ENCODE results near the gene MTNR1A.

The MTNR1A gene

GRCh38 chr4:186554914-186555827 is at the start of gene MTNR1A:
TSS of gene MTNR1A (minus strand) at chr4:186555567. CDS start at chr4:186555365, 202 bp downstream.
- no peak within 1 kb of the TSS for H3K27ac ChIP-seq (ENCODE audit: poor library complexity, severe bottlenecking)
- no peaks in the 10 kb centered on the region for H3K27me3 ChIP-seq (ENCODE audit: insufficient read depth, poor library complexity, severe bottlenecking)
- no peak for DNase-seq (ENCODE audit: low spot score)
- no peaks in the 10 kb centered on the region for H3K4me1 ChIP-seq (ENCODE audit: insufficient read depth, poor library complexity, severe bottlenecking)
- no peaks in the 10 kb centered on the region for H3K9me3 ChIP-seq (ENCODE audit: severe bottlenecking)
- no peaks in the 10 kb centered on the region for H3K36me3 ChIP-seq (ENCODE audit: low read depth)
- ATAC-seq (ENCODE audit: low read depth): peak; percentile 66
- peak; percentile 19 for TF ChIP-seq CTCF (IDR thresholded peaks at IDR 0.05; ENCODE audit: poor library complexity, severe bottlenecking)
- peak within 1 kb of the TSS; percentile 44 for H3K4me3 ChIP-seq (ENCODE audit: severe bottlenecking)

GRCh38 chr4:186604124-186604807 is 48.9 kb upstream of the MTNR1A start:
- Histone ChIP-seq H3K27ac (ENCODE audit: poor library complexity, severe bottlenecking) (peak overlapping the region; percentile 44), H3K4me1 (ENCODE audit: insufficient read depth, poor library complexity, severe bottlenecking) (peaks cover 13% of the 10 kb centered on the region), H3K27me3 (ENCODE audit: insufficient read depth, poor library complexity, severe bottlenecking) (no peaks in the 10 kb centered on the region), H3K4me3 (ENCODE audit: severe bottlenecking) (no peak overlapping the region), H3K36me3 (ENCODE audit: low read depth) (peaks cover 93% of the 10 kb centered on the region), H3K9me3 (ENCODE audit: severe bottlenecking) (no peaks in the 10 kb centered on the region)
- ATAC-seq (ENCODE audit: low read depth) (no peak), DNase-seq (ENCODE audit: low spot score) (no peak)
- no peak for TF ChIP-seq CTCF (IDR thresholded peaks at IDR 0.05; ENCODE audit: poor library complexity, severe bottlenecking)

GRCh38 chr4:186602978-186603377 is 47.6 kb upstream of the MTNR1A start:
- Histone ChIP-seq H3K27ac (ENCODE audit: poor library complexity, severe bottlenecking) (no peak overlapping the region), H3K4me1 (ENCODE audit: insufficient read depth, poor library complexity, severe bottlenecking) (peaks cover 13% of the 10 kb centered on the region), H3K4me3 (ENCODE audit: severe bottlenecking) (no peak overlapping the region), H3K27me3 (ENCODE audit: insufficient read depth, poor library complexity, severe bottlenecking) (no peaks in the 10 kb centered on the region), H3K9me3 (ENCODE audit: severe bottlenecking) (no peaks in the 10 kb centered on the region), H3K36me3 (ENCODE audit: low read depth) (peaks cover 92% of the 10 kb centered on the region)
- no peak for TF ChIP-seq CTCF (IDR thresholded peaks at IDR 0.05; ENCODE audit: poor library complexity, severe bottlenecking)
- ATAC-seq (ENCODE audit: low read depth) (no peak), DNase-seq (ENCODE audit: low spot score) (no peak)

- no peaks in the 10 kb centered on the region for H3K9me3 ChIP-seq (ENCODE audit: severe bottlenecking)
- H3K4me1 ChIP-seq (ENCODE audit: insufficient read depth, poor library complexity, severe bottlenecking): no peaks in the 10 kb centered on the region
- peaks cover 99% of the 10 kb centered on the region for H3K36me3 ChIP-seq (ENCODE audit: low read depth)
- no peak overlapping the region for H3K4me3 ChIP-seq (ENCODE audit: severe bottlenecking)
- no peak for DNase-seq (ENCODE audit: low spot score)
- no peaks in the 10 kb centered on the region for H3K27me3 ChIP-seq (ENCODE audit: insufficient read depth, poor library complexity, severe bottlenecking)
- TF ChIP-seq CTCF (IDR thresholded peaks at IDR 0.05; ENCODE audit: poor library complexity, severe bottlenecking): no peak
- no peak overlapping the region for H3K27ac ChIP-seq (ENCODE audit: poor library complexity, severe bottlenecking)
- ATAC-seq (ENCODE audit: low read depth): no peak
Observed at GRCh38 chr4:186599483-186599882, 44.1 kb upstream of the MTNR1A start.

All from RWPE2 (cell line).